Cardiac septum (tissue), 1 donor: ENCODE data around the gene AAK1. TPM values are rescaled to one million over a fixed set of nuclear protein-coding genes. Genes with fewer than 3 reads are reported as not detected.
A peak's percentile ranks its signal among the peaks of the same experiment; 100 is the strongest.
"Not testable (repeated sequence)": the region's sequence is repeated elsewhere in the genome, so short reads cannot be mapped to it uniquely, and the experiment has no call there.

Source experiments
- DNase-seq: peaks from one replicate; pipeline ENCODE4 v3.0.0-alpha.2; 2020; ENCODE audit warnings: low spot score
- intact Hi-C: fragments of 100-400 bp; cut with DNase I; formaldehyde crosslinking; loops from one replicate; pipeline ENCODE4 v1.14.0; 2022
- total RNA-seq: library from RNA; stranded (reverse); fragmentation: NEBNext Ultra II Directional; extraction: Animal tissue kit (Norgen Biotek cat#: 25700); gene quantifications from one replicate; pipeline ENCODE4 v1.2.1, GENCODE V29; 2021
- donor health status: DM: no; HTN: no; CAD: no.

AAK1 gene
- total RNA-seq, 1 donor from 2014 or later, result 124 TPM

GRCh38 chr2:69663860-69664259 is 20.3 kb upstream of the AAK1 start:
- DNase-seq, result no peak
- intact Hi-C loops, result no loop called here

- intact Hi-C loops, DNase-seq: not testable (repeated sequence)
Measured at GRCh38 chr2:69662547-69662946, 19.0 kb upstream of the AAK1 start.

GRCh38 chr2:69660637-69661036 is 17.1 kb upstream of the AAK1 start:
- no peak for DNase-seq
- intact Hi-C loops, result no loop called here

- intact Hi-C loops, result no loop called here
- no peak for DNase-seq
Measured at GRCh38 chr2:69659941-69660483, 16.5 kb upstream of the AAK1 start.

- no peak for DNase-seq
- intact Hi-C loops, result no loop called here
Measured at GRCh38 chr2:69659349-69659748, 15.8 kb upstream of the AAK1 start.

- intact Hi-C loops, result no loop called here
- DNase-seq, result no peak
Measured at GRCh38 chr2:69652206-69652605, 8.7 kb upstream of the AAK1 start.

- DNase-seq, intact Hi-C loops: not testable (repeated sequence)
Measured at GRCh38 chr2:69647196-69647595, 3.7 kb upstream of the AAK1 start.

GRCh38 chr2:69646714-69647113 is 3.2 kb upstream of the AAK1 start:
- intact Hi-C loops, result no loop called here
- no peak for DNase-seq

- intact Hi-C loops, result no loop called here
- DNase-seq, result no peak
Measured at GRCh38 chr2:69645921-69646320, 2.4 kb upstream of the AAK1 start.

- intact Hi-C loops, result no loop called here
- no peak for DNase-seq
Measured at GRCh38 chr2:69645031-69645431, 1.5 kb upstream of the AAK1 start.

GRCh38 chr2:69644506-69644979 is 1.0 kb upstream of the AAK1 start:
- intact Hi-C loops, result loop anchor here (5.0 kb wide), 2 partner anchors 38 to 68 kb away; no protein-coding TSS in a partner anchor
- peak; percentile 76 for DNase-seq

GRCh38 chr2:69642709-69643601 is 584 bp downstream of the AAK1 start:
- intact Hi-C loops, result loop anchor here (2.0 to 5.0 kb wide), 4 partner anchors 39 to 206 kb away; partner anchors contain the start of gene NFU1
- DNase-seq, result no peak

- intact Hi-C loops, result loop anchor here (2.0 to 5.0 kb wide), 4 partner anchors 40 to 205 kb away; partner anchors contain the start of gene NFU1
Measured at GRCh38 chr2:69641887-69642708, 1.4 kb downstream of the AAK1 start.

GRCh38 chr2:69641471-69641870 is 2.1 kb downstream of the AAK1 start:
- intact Hi-C loops, result loop anchor here (5.0 kb wide), 2 partner anchors 41 to 71 kb away; no protein-coding TSS in a partner anchor
- DNase-seq, result no peak

More at GRCh38 chr2:69641887-69642708, 1.4 kb downstream of the AAK1 start:
- no peak for DNase-seq

GRCh38 chr2:69639266-69639665 is 4.3 kb downstream of the AAK1 start:
- DNase-seq, result no peak
- intact Hi-C loops, result loop anchor here (2.0 kb wide), 1 partner anchor 34 kb away; no protein-coding TSS in a partner anchor

- intact Hi-C loops, result loop anchor here (2.0 kb wide), 1 partner anchor 34 kb away; no protein-coding TSS in a partner anchor
- no peak for DNase-seq
Measured at GRCh38 chr2:69638630-69639029, 4.9 kb downstream of the AAK1 start.

- no peak for DNase-seq
- intact Hi-C loops, result loop anchor here (2.0 kb wide), 1 partner anchor 33 kb away; no protein-coding TSS in a partner anchor
Measured at GRCh38 chr2:69637923-69638322, 5.6 kb downstream of the AAK1 start.

- intact Hi-C loops, result no loop called here
Measured at GRCh38 chr2:69636395-69636794, 7.1 kb downstream of the AAK1 start.

GRCh38 chr2:69635432-69635831 is 8.1 kb downstream of the AAK1 start:
- DNase-seq, result no peak
- intact Hi-C loops, result no loop called here

More at GRCh38 chr2:69636395-69636794, 7.1 kb downstream of the AAK1 start:
- no peak for DNase-seq
